Esophagus squamous epithelium (tissue), 4 donors: ENCODE data around the gene ETV6.

ENCODE experiments used
- POLR2A ChIP-seq, 4 donors: fragments of 450-650 bp; IDR thresholded peaks; one replicate each; pipeline ENCODE4 v1.6.1; 2017; ENCODE audit warnings: antibody characterized with exemption in 4 of 4, mild to moderate bottlenecking in 4 of 4, moderate library complexity in 3 of 4
- TF ChIP-seq, protein P1 (sequence below), 6 experiments: fragments of 450-650 bp in 4 of 6; fragments of 200-600 bp in 2 of 6; sonication (generic) in 2 of 6; IDR thresholded peaks; one replicate each; pipeline ENCODE4 v1.5.1; 2016 to 2019; ENCODE audit warnings: antibody characterized with exemption in 6 of 6, mild to moderate bottlenecking in 4 of 6, moderate library complexity in 4 of 6

DNA sequence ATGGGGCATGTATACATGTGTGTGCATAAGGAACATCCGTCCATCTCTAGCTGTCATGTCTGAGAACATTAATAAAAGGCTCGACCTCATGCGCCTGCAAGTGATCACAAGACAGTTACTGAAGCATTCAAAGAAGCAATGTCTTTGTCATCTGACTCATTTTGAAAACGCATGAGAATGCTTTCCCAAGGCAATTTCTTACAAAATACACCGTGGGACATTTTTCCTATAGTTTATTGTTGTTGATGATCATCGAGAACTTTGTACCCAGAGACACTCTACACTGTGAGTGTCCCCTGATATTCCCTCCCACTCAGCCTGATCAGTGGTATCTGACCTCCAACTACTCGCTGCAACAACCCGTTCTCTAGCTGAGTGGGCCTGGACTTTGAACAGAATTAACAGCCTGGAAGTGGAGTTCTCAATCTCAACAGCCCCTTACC lies 68.1 kb downstream of the ETV6 start:
- TF ChIP-seq, protein P1, sequence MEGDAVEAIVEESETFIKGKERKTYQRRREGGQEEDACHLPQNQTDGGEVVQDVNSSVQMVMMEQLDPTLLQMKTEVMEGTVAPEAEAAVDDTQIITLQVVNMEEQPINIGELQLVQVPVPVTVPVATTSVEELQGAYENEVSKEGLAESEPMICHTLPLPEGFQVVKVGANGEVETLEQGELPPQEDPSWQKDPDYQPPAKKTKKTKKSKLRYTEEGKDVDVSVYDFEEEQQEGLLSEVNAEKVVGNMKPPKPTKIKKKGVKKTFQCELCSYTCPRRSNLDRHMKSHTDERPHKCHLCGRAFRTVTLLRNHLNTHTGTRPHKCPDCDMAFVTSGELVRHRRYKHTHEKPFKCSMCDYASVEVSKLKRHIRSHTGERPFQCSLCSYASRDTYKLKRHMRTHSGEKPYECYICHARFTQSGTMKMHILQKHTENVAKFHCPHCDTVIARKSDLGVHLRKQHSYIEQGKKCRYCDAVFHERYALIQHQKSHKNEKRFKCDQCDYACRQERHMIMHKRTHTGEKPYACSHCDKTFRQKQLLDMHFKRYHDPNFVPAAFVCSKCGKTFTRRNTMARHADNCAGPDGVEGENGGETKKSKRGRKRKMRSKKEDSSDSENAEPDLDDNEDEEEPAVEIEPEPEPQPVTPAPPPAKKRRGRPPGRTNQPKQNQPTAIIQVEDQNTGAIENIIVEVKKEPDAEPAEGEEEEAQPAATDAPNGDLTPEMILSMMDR (IDR thresholded peaks at IDR 0.05), result no peak
- TF ChIP-seq POLR2A (IDR thresholded peaks at IDR 0.05), result no peak
